ENCODE data around the gene FBXO27.
A peak's percentile ranks its signal among the peaks of the same experiment; 100 is the strongest.

FBXO27 gene

GRCh38 chr19:38977445-38978325, 54.7 kb downstream of the FBXO27 start:
- Histone ChIP-seq H3K4me3 (ENCODE audit: insufficient read depth, low read depth, low read length) (no peak overlapping the region), H3K36me3 (ENCODE audit: control insufficient read depth, insufficient read depth, low read length) (no peaks in the 10 kb centered on the region), H3K9me3 (ENCODE audit: control insufficient read depth, low read length) (peaks cover 4% of the 10 kb centered on the region), H3K4me1 (ENCODE audit: control insufficient read depth, insufficient read depth, low read length) (peaks cover 4% of the 10 kb centered on the region), H3K27me3 (ENCODE audit: control insufficient read depth, insufficient read depth, low read length, poor library complexity, severe bottlenecking) (no peaks in the 10 kb centered on the region), H3K27ac (ENCODE audit: insufficient read depth, low read depth, low read length, poor library complexity, severe bottlenecking) (no peak overlapping the region)
- 91% methylated on average over 15 of the region's 15 CpGs for WGBS, 2 experiments

- Histone ChIP-seq H3K27me3 (ENCODE audit: control insufficient read depth, insufficient read depth, low read length, poor library complexity, severe bottlenecking) (no peaks in the 10 kb centered on the region), H3K4me1 (ENCODE audit: control insufficient read depth, insufficient read depth, low read length) (peaks cover 4% of the 10 kb centered on the region), H3K27ac (ENCODE audit: insufficient read depth, low read depth, low read length, poor library complexity, severe bottlenecking) (peak overlapping the region; percentile 65), H3K9me3 (ENCODE audit: control insufficient read depth, low read length) (peaks cover under 1% of the 10 kb centered on the region), H3K4me3 (ENCODE audit: insufficient read depth, low read depth, low read length) (peak overlapping the region; percentile 69), H3K36me3 (ENCODE audit: control insufficient read depth, insufficient read depth, low read length) (no peaks in the 10 kb centered on the region)
- 1 to 2% methylated on average over 22 of the region's 22 CpGs for WGBS, 2 experiments
Measured at GRCh38 chr19:38975861-38976271, 56.5 kb downstream of the FBXO27 start.

- Histone ChIP-seq H3K4me3 (ENCODE audit: insufficient read depth, low read depth, low read length) (peak within 1 kb of the TSS; percentile 69), H3K36me3 (ENCODE audit: control insufficient read depth, insufficient read depth, low read length) (no peaks in the 10 kb centered on the region), H3K27me3 (ENCODE audit: control insufficient read depth, insufficient read depth, low read length, poor library complexity, severe bottlenecking) (no peaks in the 10 kb centered on the region), H3K9me3 (ENCODE audit: control insufficient read depth, low read length) (no peaks in the 10 kb centered on the region), H3K4me1 (ENCODE audit: control insufficient read depth, insufficient read depth, low read length) (peaks cover 4% of the 10 kb centered on the region), H3K27ac (ENCODE audit: insufficient read depth, low read depth, low read length, poor library complexity, severe bottlenecking) (peak within 1 kb of the TSS; percentile 65)
- 1% methylated on average over 63 of the region's 63 CpGs for WGBS, 2 experiments
Measured at GRCh38 chr19:38975214-38975860, 57.0 kb downstream of the FBXO27 start, which contains the start of gene FBXO17. TSS of gene FBXO17 (minus strand) at chr19:38975742. CDS start at chr19:38950319, 25,423 bp downstream.

GRCh38 chr19:38974624-38975213, 57.6 kb downstream of the FBXO27 start:
- peaks cover 4% of the 10 kb centered on the region for H3K4me1 ChIP-seq (ENCODE audit: control insufficient read depth, insufficient read depth, low read length)
- no peak overlapping the region for H3K27ac ChIP-seq (ENCODE audit: insufficient read depth, low read depth, low read length, poor library complexity, severe bottlenecking)
- WGBS, 2 experiments = 40 to 43% methylated on average over 17 of the region's 19 CpGs
- no peaks in the 10 kb centered on the region for H3K9me3 ChIP-seq (ENCODE audit: control insufficient read depth, low read length)
- no peaks in the 10 kb centered on the region for H3K27me3 ChIP-seq (ENCODE audit: control insufficient read depth, insufficient read depth, low read length, poor library complexity, severe bottlenecking)
- peak overlapping the region; percentile 69 for H3K4me3 ChIP-seq (ENCODE audit: insufficient read depth, low read depth, low read length)
- no peaks in the 10 kb centered on the region for H3K36me3 ChIP-seq (ENCODE audit: control insufficient read depth, insufficient read depth, low read length)

All from ectodermal cell (in vitro differentiated cells).